SK-N-SH (cell line): Measurements from ENCODE around the gene APBA2. TPM values are rescaled to one million over a fixed set of nuclear protein-coding genes. Genes with fewer than 3 reads are reported as not detected.

Experiments used
- CTCF ChIA-PET: fragments of 300-600, 350-600 bp; formaldehyde crosslinking; extraction: SDS; loops from one replicate; lab custom pipeline; 2021; lab: Yijun Ruan, JAX
- POLR2A ChIA-PET: fragments of 350-600 bp; sonication (Branson Sonifier 250); formaldehyde crosslinking; extraction: SDS; loops from one replicate; lab custom pipeline; 2020; ENCODE audit warnings: antibody characterized with exemption, inconsistent platforms; lab: Yijun Ruan, JAX
- DNase-seq: peaks from one replicate; pipeline ENCODE4 v3.0.0; 2012
- H2AFZ ChIP-seq: fragments of 200-600 bp; sonication (generic); 2 replicates; pipeline ENCODE4 v1.8.1; 2016; ENCODE audit warnings: antibody characterized with exemption, mild to moderate bottlenecking, low read depth
- H3F3A ChIP-seq: fragments of 200-600 bp; sonication (generic); replicated peaks from 2 replicates; pipeline ENCODE3; 2016; ENCODE audit warnings: antibody characterized with exemption, mild to moderate bottlenecking; ENCODE audit not compliant: insufficient read depth
- H3K27ac ChIP-seq, 2 experiments: fragments of 200-500 bp in 1 of 2; fragments of 200-600 bp in 1 of 2; sonication (Bioruptor generic) in 1 of 2; sonication (generic), shearing (Covaris generic) in 1 of 2; 2 replicates each; pipeline versions ENCODE4 v1.5.1 to v1.6.1; 2014 to 2016; ENCODE audit warnings: low read depth in 2 of 2, inconsistent platforms in 1 of 2, low read length in 1 of 2, mild to moderate bottlenecking in 1 of 2, mixed read lengths in 1 of 2
- H3K27me3 ChIP-seq: fragments of 200-600 bp; sonication (generic), shearing (Covaris generic); 2 replicates; pipeline ENCODE4 v1.6.1; 2016; ENCODE audit warnings: mixed run types; ENCODE audit not compliant: insufficient read depth
- H3K36me3 ChIP-seq, 2 experiments: fragments of 200-500 bp in 1 of 2; fragments of 200-600 bp in 1 of 2; sonication (Bioruptor generic) in 1 of 2; sonication (generic) in 1 of 2; replicated peaks in 1 of 2; 2 replicates each; pipeline versions ENCODE3 to v1.5.1; 2014 to 2016; ENCODE audit warnings: low read length in 1 of 2, mild to moderate bottlenecking in 1 of 2; ENCODE audit not compliant: insufficient read depth in 2 of 2, control insufficient read depth in 1 of 2
- H3K4me1 ChIP-seq, 2 experiments: fragments of 200-500 bp in 1 of 2; fragments of 200-600 bp in 1 of 2; sonication (Bioruptor generic) in 1 of 2; sonication (generic), shearing (Covaris generic) in 1 of 2; 2 replicates each; pipeline versions ENCODE4 v1.5.1 to v1.6.1; 2014 to 2016; ENCODE audit warnings: low read depth in 1 of 2, low read length in 1 of 2, mixed run types in 1 of 2; ENCODE audit not compliant: insufficient read depth in 2 of 2, control insufficient read depth in 1 of 2
- H3K4me2 ChIP-seq: fragments of 200-600 bp; sonication (generic), shearing (Covaris generic); 2 replicates; pipeline ENCODE4 v1.6.1; 2017; ENCODE audit warnings: mixed run types
- H3K4me3 ChIP-seq, 2 experiments: fragments of 200-500 bp in 1 of 2; fragments of 200-600 bp in 1 of 2; sonication (Bioruptor generic) in 1 of 2; sonication (generic), shearing (Covaris generic) in 1 of 2; 2 replicates each; pipeline versions ENCODE4 v1.5.1 to v1.8.1; 2014 to 2016; ENCODE audit warnings: low read depth in 2 of 2, inconsistent platforms in 1 of 2, low read length in 1 of 2, mild to moderate bottlenecking in 1 of 2, mixed read lengths in 1 of 2, moderate library complexity in 1 of 2
- H3K79me2 ChIP-seq: fragments of 200-600 bp; sonication (generic); 2 replicates; pipeline ENCODE4 v1.8.1; 2017; ENCODE audit warnings: mild to moderate bottlenecking; ENCODE audit not compliant: insufficient read depth
- H3K9ac ChIP-seq: fragments of 200-600 bp; sonication (generic); 2 replicates; pipeline ENCODE4 v1.6.1; 2017; ENCODE audit warnings: mixed run types
- H3K9me2 ChIP-seq: fragments of 200-600 bp; sonication (generic); 2 replicates; pipeline ENCODE4 v1.6.1; 2017; ENCODE audit warnings: mixed run types
- H3K9me3 ChIP-seq: fragments of 200-600 bp; sonication (generic); 2 replicates; pipeline ENCODE4 v1.6.1; 2017; ENCODE audit warnings: mixed run types, mild to moderate bottlenecking, moderate library complexity
- H4K20me1 ChIP-seq: fragments of 200-600 bp; sonication (generic); 2 replicates; pipeline ENCODE4 v1.6.1; 2017; ENCODE audit warnings: mild to moderate bottlenecking, mixed run types; ENCODE audit not compliant: insufficient read depth
- CHD2 ChIP-seq: fragments of 150-350 bp; IDR thresholded peaks from 2 replicates; pipeline ENCODE4 v1.6.1; 2018; ENCODE audit warnings: low read length; ENCODE audit not compliant: partially characterized antibody
- CTCF ChIP-seq: fragments of 200-600 bp; sonication (generic); IDR thresholded peaks from 2 replicates; pipeline ENCODE4 v1.6.1; 2017; ENCODE audit warnings: antibody characterized with exemption, mild to moderate bottlenecking, moderate library complexity
- EZH2phosphoT487 ChIP-seq: fragments of 200-600 bp; sonication (generic); IDR thresholded peaks from 2 replicates; pipeline ENCODE4 v1.6.1; 2017; ENCODE audit warnings: low read depth, mixed run types, mild to moderate bottlenecking, antibody characterized with exemption, moderate library complexity, borderline replicate concordance
- FOXJ3 ChIP-seq: sonication (generic); formaldehyde crosslinking; IDR thresholded peaks from 2 replicates; pipeline ENCODE4 v1.5.1; 2020; ENCODE audit warnings: mild to moderate bottlenecking, missing genetic modification reagents
- GATA2 ChIP-seq: sonication (generic); formaldehyde crosslinking; IDR thresholded peaks from 2 replicates; pipeline ENCODE4 v1.5.0; 2020; ENCODE audit warnings: mild to moderate bottlenecking, missing genetic modification reagents
- JUND ChIP-seq: IDR thresholded peaks from 2 replicates; pipeline ENCODE4 v1.4.0; 2012
- MXI1 ChIP-seq: IDR thresholded peaks from 2 replicates; pipeline ENCODE4 v1.6.1; 2012; ENCODE audit warnings: mild to moderate bottlenecking, low read depth, low read length, improper control_type of control experiment
- NRF1 ChIP-seq: IDR thresholded peaks from 2 replicates; pipeline ENCODE4 v1.6.1; 2012; ENCODE audit warnings: low read depth, mild to moderate bottlenecking, low read length
- PBX3 ChIP-seq: IDR thresholded peaks from 2 replicates; pipeline ENCODE4; 2012
- POLR2AphosphoS5 ChIP-seq: IDR thresholded peaks from 2 replicates; pipeline ENCODE4 v1.6.1; 2012; ENCODE audit warnings: low read depth, low read length
- REST ChIP-seq: IDR thresholded peaks from 2 replicates; pipeline ENCODE4 v1.6.1; 2012; ENCODE audit warnings: mild to moderate bottlenecking, low read depth, low read length, moderate library complexity
- RXRA ChIP-seq: IDR thresholded peaks from 2 replicates; pipeline ENCODE4 v1.4.0; 2012; ENCODE audit warnings: low read depth, mild to moderate bottlenecking, borderline replicate concordance
- WGBS: methylation state at CpG from one replicate; pipeline ENCODE4 v1.1.6; 2017; ENCODE audit warnings: low lambda C conversion rate; 5-methylcytosine and 5-hydroxymethylcytosine counted together
- polyA plus RNA-seq, 3 experiments: library from polyadenylated mRNA; depleted of rRNA; stranded (reverse); fragments of >200 nt; gene quantifications; 2 replicates each; pipeline ENCODE4 v1.2.3, GENCODE V29; 2012

Gene APBA2
- polyA plus RNA-seq, 1 of the 3 experiments (the other 2 are of a cell fraction) = 12.7 TPM

GRCh38 chr15:29081781-29082180 lies 196.0 kb downstream of the APBA2 start (continued):
- TF ChIP-seq RXRA = no peak
- TF ChIP-seq REST = no peak
- no peak for TF ChIP-seq JUND
- TF ChIP-seq MXI1 = no peak
- TF ChIP-seq NRF1 = no peak
- no peak for TF ChIP-seq PBX3
- no peak for TF ChIP-seq EZH2phosphoT487
- no peak for TF ChIP-seq GATA2 (CRISPR knock-in tag)
- TF ChIP-seq FOXJ3 (CRISPR knock-in tag) = no peak
- no peak for TF ChIP-seq POLR2AphosphoS5

- Histone ChIP-seq H3F3A (no peaks in the 10 kb centered on the region), H3K9me3 (no peaks in the 10 kb centered on the region), H3K9ac (no peak overlapping the region), H3K79me2 (no peaks in the 10 kb centered on the region), H3K36me3 (no peaks in the 10 kb centered on the region), H2AFZ (no peak overlapping the region), H3K4me3 (no peak overlapping the region), H4K20me1 (no peaks in the 10 kb centered on the region), H3K4me1 (peaks cover 0 to 8% of the 10 kb centered on the region in 2 experiments; a peak in 1 of 4 replicates), H3K27me3 (no peaks in the 10 kb centered on the region), H3K9me2 (no peaks in the 10 kb centered on the region), H3K4me2 (no peak overlapping the region), H3K27ac (no peak overlapping the region)
- TF ChIP-seq CHD2 (no peak), MXI1 (no peak), CTCF (no peak), PBX3 (no peak), GATA2 (CRISPR knock-in tag) (no peak)
- no peak for DNase-seq
- CTCF ChIA-PET = interaction anchor here (1.0 to 3.7 kb wide), 4 partner anchors 9 to 208 kb away, joined by 3 to 16 read pairs (median 3); no protein-coding TSS in a partner anchor
- POLR2A ChIA-PET = no interaction called here
- WGBS = 81% methylated on average over 4 of the region's 4 CpGs
Measured at GRCh38 chr15:29083161-29083560, 197.4 kb downstream of the APBA2 start.
